ENCODE measurements around the gene PAFAH1B2.
"Not testable (repeated sequence)": the region's sequence is repeated elsewhere in the genome, so short reads cannot be mapped to it uniquely, and the experiment has no call there.

The PAFAH1B2 gene

GRCh38 chr11:117199916-117200812 is 56.1 kb downstream of the PAFAH1B2 start:
- peak overlapping the region; percentile 100 for H3K9ac ChIP-seq (ENCODE audit: low read length)
- no peaks in the 10 kb centered on the region for H3K27me3 ChIP-seq (ENCODE audit: control insufficient read depth, insufficient read depth, low read length)
- peak overlapping the region; percentile 97 for H3K27ac ChIP-seq (ENCODE audit: low read depth, low read length)
- peak overlapping the region; percentile 80 for H3K4me3 ChIP-seq (ENCODE audit: low read depth, low read length)
- H3K9me3 ChIP-seq (ENCODE audit: control insufficient read depth, insufficient read depth, low read depth, low read length): no peaks in the 10 kb centered on the region
- peaks cover 38% of the 10 kb centered on the region for H3K4me1 ChIP-seq (ENCODE audit: control insufficient read depth, insufficient read depth, low read length)
- H3K36me3 ChIP-seq (ENCODE audit: control insufficient read depth, insufficient read depth, low read length): peaks cover 51% of the 10 kb centered on the region

- peak overlapping the region; percentile 97; the same call in 1 of the 2 replicates for H3K27ac ChIP-seq (ENCODE audit: low read depth, low read length)
- no peaks in the 10 kb centered on the region for H3K9me3 ChIP-seq (ENCODE audit: control insufficient read depth, insufficient read depth, low read depth, low read length)
- peak overlapping the region; percentile 100 for H3K9ac ChIP-seq (ENCODE audit: low read length)
- H3K27me3 ChIP-seq (ENCODE audit: control insufficient read depth, insufficient read depth, low read length): no peaks in the 10 kb centered on the region
- H3K36me3 ChIP-seq (ENCODE audit: control insufficient read depth, insufficient read depth, low read length): peaks cover 51% of the 10 kb centered on the region
- H3K4me3 ChIP-seq (ENCODE audit: low read depth, low read length): peak overlapping the region; percentile 80
- peaks cover 38% of the 10 kb centered on the region for H3K4me1 ChIP-seq (ENCODE audit: control insufficient read depth, insufficient read depth, low read length)
Observed at GRCh38 chr11:117200813-117201657, 56.9 kb downstream of the PAFAH1B2 start.

GRCh38 chr11:117201658-117202305 is 57.7 kb downstream of the PAFAH1B2 start:
- Histone ChIP-seq H3K9ac (ENCODE audit: low read length) (peak overlapping the region; percentile 100), H3K27ac (ENCODE audit: low read depth, low read length) (0 out of 2 replicates have a peak overlapping the region, but pooled peaks have one; percentile 0)

GRCh38 chr11:117202386-117203068 is 58.4 kb downstream of the PAFAH1B2 start:
- H3K27me3 ChIP-seq (ENCODE audit: control insufficient read depth, insufficient read depth, low read length): no peaks in the 10 kb centered on the region
- H3K4me3 ChIP-seq (ENCODE audit: low read depth, low read length): peak overlapping the region; percentile 80; the same call in 1 of the 2 replicates
- H3K9ac ChIP-seq (ENCODE audit: low read length): peak overlapping the region; percentile 35
- H3K27ac ChIP-seq (ENCODE audit: low read depth, low read length): no peak overlapping the region
- peaks cover 52% of the 10 kb centered on the region for H3K36me3 ChIP-seq (ENCODE audit: control insufficient read depth, insufficient read depth, low read length)
- no peaks in the 10 kb centered on the region for H3K9me3 ChIP-seq (ENCODE audit: control insufficient read depth, insufficient read depth, low read depth, low read length)
- H3K4me1 ChIP-seq (ENCODE audit: control insufficient read depth, insufficient read depth, low read length): peaks cover 38% of the 10 kb centered on the region

More at GRCh38 chr11:117201658-117202305, 57.7 kb downstream of the PAFAH1B2 start:
- no peaks in the 10 kb centered on the region for H3K9me3 ChIP-seq (ENCODE audit: control insufficient read depth, insufficient read depth, low read depth, low read length)
- peak overlapping the region; percentile 80; the same call in 1 of the 2 replicates for H3K4me3 ChIP-seq (ENCODE audit: low read depth, low read length)
- H3K4me1 ChIP-seq (ENCODE audit: control insufficient read depth, insufficient read depth, low read length): peaks cover 38% of the 10 kb centered on the region
- no peaks in the 10 kb centered on the region for H3K27me3 ChIP-seq (ENCODE audit: control insufficient read depth, insufficient read depth, low read length)
- peaks cover 52% of the 10 kb centered on the region for H3K36me3 ChIP-seq (ENCODE audit: control insufficient read depth, insufficient read depth, low read length)

- Histone ChIP-seq H3K27ac (ENCODE audit: low read depth, low read length) (no peak overlapping the region), H3K9me3 (ENCODE audit: control insufficient read depth, insufficient read depth, low read depth, low read length) (no peaks in the 10 kb centered on the region), H3K36me3 (ENCODE audit: control insufficient read depth, insufficient read depth, low read length) (peaks cover 52% of the 10 kb centered on the region), H3K27me3 (ENCODE audit: control insufficient read depth, insufficient read depth, low read length) (no peaks in the 10 kb centered on the region), H3K4me3 (ENCODE audit: low read depth, low read length) (no peak overlapping the region), H3K9ac (ENCODE audit: low read length) (no peak overlapping the region), H3K4me1 (ENCODE audit: control insufficient read depth, insufficient read depth, low read length) (peaks cover 37% of the 10 kb centered on the region)
Observed at GRCh38 chr11:117203069-117203407, 59.0 kb downstream of the PAFAH1B2 start.

GRCh38 chr11:117204283-117205080 is 60.4 kb downstream of the PAFAH1B2 start:
- Histone ChIP-seq H3K4me3 (ENCODE audit: low read depth, low read length) (no peak overlapping the region), H3K9ac (ENCODE audit: low read length) (no peak overlapping the region), H3K27ac (ENCODE audit: low read depth, low read length) (no peak overlapping the region), H3K27me3 (ENCODE audit: control insufficient read depth, insufficient read depth, low read length) (no peaks in the 10 kb centered on the region), H3K36me3 (ENCODE audit: control insufficient read depth, insufficient read depth, low read length) (peaks cover 52% of the 10 kb centered on the region), H3K4me1 (ENCODE audit: control insufficient read depth, insufficient read depth, low read length) (peaks cover 27% of the 10 kb centered on the region), H3K9me3 (ENCODE audit: control insufficient read depth, insufficient read depth, low read depth, low read length) (no peaks in the 10 kb centered on the region)

GRCh38 chr11:117205211-117205818 is 61.2 kb downstream of the PAFAH1B2 start:
- Histone ChIP-seq H3K9ac (ENCODE audit: low read length) (no peak overlapping the region), H3K4me3 (ENCODE audit: low read depth, low read length) (no peak overlapping the region), H3K36me3 (ENCODE audit: control insufficient read depth, insufficient read depth, low read length) (peaks cover 52% of the 10 kb centered on the region), H3K9me3 (ENCODE audit: control insufficient read depth, insufficient read depth, low read depth, low read length) (no peaks in the 10 kb centered on the region), H3K27me3 (ENCODE audit: control insufficient read depth, insufficient read depth, low read length) (no peaks in the 10 kb centered on the region), H3K27ac (ENCODE audit: low read depth, low read length) (no peak overlapping the region), H3K4me1 (ENCODE audit: control insufficient read depth, insufficient read depth, low read length) (peaks cover 18% of the 10 kb centered on the region)

- H3K9me3 ChIP-seq (ENCODE audit: control insufficient read depth, insufficient read depth, low read depth, low read length); H3K27me3 ChIP-seq (ENCODE audit: control insufficient read depth, insufficient read depth, low read length): not testable (repeated sequence)
- H3K36me3 ChIP-seq (ENCODE audit: control insufficient read depth, insufficient read depth, low read length): peaks cover 47% of the 10 kb centered on the region
Observed at GRCh38 chr11:117206111-117206510, 62.0 kb downstream of the PAFAH1B2 start.

GRCh38 chr11:117206859-117207258 is 62.8 kb downstream of the PAFAH1B2 start:
- not testable (repeated sequence) for H3K4me1 ChIP-seq (ENCODE audit: control insufficient read depth, insufficient read depth, low read length); H3K4me3 ChIP-seq (ENCODE audit: low read depth, low read length); H3K9ac ChIP-seq (ENCODE audit: low read length); H3K9me3 ChIP-seq (ENCODE audit: control insufficient read depth, insufficient read depth, low read depth, low read length); H3K27me3 ChIP-seq (ENCODE audit: control insufficient read depth, insufficient read depth, low read length); H3K27ac ChIP-seq (ENCODE audit: low read depth, low read length)
- peaks cover 40% of the 10 kb centered on the region for H3K36me3 ChIP-seq (ENCODE audit: control insufficient read depth, insufficient read depth, low read length)

More at GRCh38 chr11:117206111-117206510, 62.0 kb downstream of the PAFAH1B2 start:
- H3K4me3 ChIP-seq (ENCODE audit: low read depth, low read length); H3K27ac ChIP-seq (ENCODE audit: low read depth, low read length): not testable (repeated sequence)
- Histone ChIP-seq H3K9ac (ENCODE audit: low read length) (peak overlapping the region; percentile 35), H3K4me1 (ENCODE audit: control insufficient read depth, insufficient read depth, low read length) (peaks cover 11% of the 10 kb centered on the region)
